ENCODE results near the gene IRX2. TPM values are rescaled to one million over a fixed set of nuclear protein-coding genes. Genes with fewer than 3 reads are reported as not detected.

The IRX2 gene
- total RNA-seq, 3 donors from 2014 or later: 0.13 to 0.14 TPM; not detected in 1

GRCh38 chr5:2703615-2704014, 47.9 kb downstream of the IRX2 start:
- DNase-seq (no peak), ATAC-seq (no peak)
- H3K9me3 Mint-ChIP-seq: no peaks in the 10 kb centered on the region
- H3K4me1 Mint-ChIP-seq (ENCODE audit: low read depth): no peaks in the 10 kb centered on the region
- no peaks in the 10 kb centered on the region for H3K36me3 Mint-ChIP-seq (ENCODE audit: insufficient read depth)
- H3K4me3 Mint-ChIP-seq: no peak overlapping the region
- no peaks in the 10 kb centered on the region for H3K27me3 Mint-ChIP-seq (ENCODE audit: low read depth)

DNA sequence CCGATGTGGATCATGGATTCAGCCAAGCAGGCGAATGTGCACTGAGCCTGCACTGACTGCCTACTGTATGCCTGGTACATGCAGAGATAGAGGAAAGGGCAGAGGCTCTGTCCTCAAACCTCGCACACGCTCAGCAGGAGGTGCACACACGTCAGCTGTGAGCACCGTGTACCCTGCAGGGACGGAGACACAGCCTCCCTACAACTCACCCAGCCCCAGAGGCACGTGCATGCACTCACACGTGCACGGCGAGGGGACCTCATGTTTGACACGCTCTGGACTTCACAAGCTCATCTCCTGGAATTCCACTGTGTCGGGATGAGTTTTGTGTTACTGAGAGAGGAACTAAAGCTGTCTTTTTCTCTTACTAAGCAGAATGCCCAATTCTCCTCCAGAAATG, 48.4 kb downstream of the IRX2 start:
- no peaks in the 10 kb centered on the region for H3K36me3 Mint-ChIP-seq (ENCODE audit: insufficient read depth)
- no peak for DNase-seq
- H3K4me3 Mint-ChIP-seq: no peak overlapping the region
- no peak for ATAC-seq
- H3K27me3 Mint-ChIP-seq (ENCODE audit: low read depth): no peaks in the 10 kb centered on the region
- H3K4me1 Mint-ChIP-seq (ENCODE audit: low read depth): no peaks in the 10 kb centered on the region
- no peaks in the 10 kb centered on the region for H3K9me3 Mint-ChIP-seq

- Mint-ChIP-seq H3K4me3 (no peak overlapping the region), H3K36me3 (ENCODE audit: insufficient read depth) (no peaks in the 10 kb centered on the region), H3K4me1 (ENCODE audit: low read depth) (no peaks in the 10 kb centered on the region), H3K27me3 (ENCODE audit: low read depth) (no peaks in the 10 kb centered on the region), H3K9me3 (no peaks in the 10 kb centered on the region)
- ATAC-seq: no peak
- no peak for DNase-seq
Measured at GRCh38 chr5:2702096-2702879, 49.2 kb downstream of the IRX2 start.

- DNase-seq: no peak
- ATAC-seq: no peak
- Mint-ChIP-seq H3K36me3 (ENCODE audit: insufficient read depth) (no peaks in the 10 kb centered on the region), H3K27me3 (ENCODE audit: low read depth) (no peaks in the 10 kb centered on the region), H3K9me3 (no peaks in the 10 kb centered on the region), H3K4me1 (ENCODE audit: low read depth) (no peaks in the 10 kb centered on the region), H3K4me3 (no peak overlapping the region)
Measured at GRCh38 chr5:2701592-2701991, 49.9 kb downstream of the IRX2 start.

GRCh38 chr5:2700876-2701275, 50.6 kb downstream of the IRX2 start:
- Mint-ChIP-seq H3K27me3 (ENCODE audit: low read depth) (no peaks in the 10 kb centered on the region), H3K36me3 (ENCODE audit: insufficient read depth) (no peaks in the 10 kb centered on the region), H3K4me3 (no peak overlapping the region), H3K9me3 (no peaks in the 10 kb centered on the region), H3K4me1 (ENCODE audit: low read depth) (no peaks in the 10 kb centered on the region)
- ATAC-seq: no peak
- DNase-seq: no peak

DNA sequence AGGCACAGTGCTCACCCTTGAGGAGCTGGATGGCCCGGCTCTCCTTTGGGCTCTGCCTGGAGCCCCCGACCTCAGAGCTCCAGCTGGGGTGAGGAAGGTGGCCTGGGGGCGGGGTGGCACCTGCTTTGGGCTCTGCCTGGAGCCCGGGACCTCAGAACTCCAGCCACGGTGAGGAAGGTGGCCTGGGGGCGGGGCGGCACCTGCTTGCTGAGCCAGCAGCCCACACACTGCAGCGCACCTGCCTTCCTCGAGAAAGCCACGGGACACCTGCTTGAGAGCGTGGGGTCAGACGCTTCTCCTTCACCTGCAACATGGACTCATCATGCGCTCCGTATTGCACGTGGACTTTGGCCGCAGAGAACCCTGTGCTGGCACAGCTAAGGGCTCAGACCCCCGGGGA, 51.8 kb downstream of the IRX2 start:
- Mint-ChIP-seq H3K27me3 (ENCODE audit: low read depth) (no peaks in the 10 kb centered on the region), H3K9me3 (no peaks in the 10 kb centered on the region), H3K4me1 (ENCODE audit: low read depth) (no peaks in the 10 kb centered on the region), H3K4me3 (no peak overlapping the region), H3K36me3 (ENCODE audit: insufficient read depth) (no peaks in the 10 kb centered on the region)
- peak in 1 of 2 donors; percentile 27 for ATAC-seq
- DNase-seq: no peak

DNA sequence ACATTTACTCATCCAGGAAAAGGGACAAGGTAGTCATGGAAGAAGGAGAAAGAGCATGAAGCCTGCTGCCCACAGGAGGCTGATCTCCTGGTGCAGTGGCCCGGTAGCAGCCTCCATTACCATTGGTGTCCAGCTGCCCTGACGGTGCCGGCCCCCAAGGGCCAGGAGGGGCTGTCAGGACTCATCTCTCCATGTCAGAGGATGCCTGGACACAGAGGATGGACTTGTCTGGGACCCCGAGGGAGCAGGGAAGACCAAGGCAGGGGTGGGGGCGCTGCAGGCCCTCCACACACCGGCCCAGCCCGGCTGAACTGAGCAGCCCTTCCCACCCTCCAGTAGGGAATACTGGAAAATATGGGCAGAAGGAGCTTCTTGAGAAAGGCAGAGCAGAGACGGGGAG, 52.2 kb downstream of the IRX2 start:
- Mint-ChIP-seq H3K4me1 (ENCODE audit: low read depth) (no peaks in the 10 kb centered on the region), H3K36me3 (ENCODE audit: insufficient read depth) (no peaks in the 10 kb centered on the region), H3K4me3 (no peak overlapping the region), H3K27me3 (ENCODE audit: low read depth) (no peaks in the 10 kb centered on the region), H3K9me3 (no peaks in the 10 kb centered on the region)
- DNase-seq (no peak), ATAC-seq (no peak)

GRCh38 chr5:2698581-2698980, 52.9 kb downstream of the IRX2 start:
- Mint-ChIP-seq H3K4me1 (ENCODE audit: low read depth) (no peaks in the 10 kb centered on the region), H3K4me3 (no peak overlapping the region), H3K9me3 (no peaks in the 10 kb centered on the region), H3K27me3 (ENCODE audit: low read depth) (no peaks in the 10 kb centered on the region), H3K36me3 (ENCODE audit: insufficient read depth) (no peaks in the 10 kb centered on the region)
- ATAC-seq (no peak), DNase-seq (no peak)

DNA sequence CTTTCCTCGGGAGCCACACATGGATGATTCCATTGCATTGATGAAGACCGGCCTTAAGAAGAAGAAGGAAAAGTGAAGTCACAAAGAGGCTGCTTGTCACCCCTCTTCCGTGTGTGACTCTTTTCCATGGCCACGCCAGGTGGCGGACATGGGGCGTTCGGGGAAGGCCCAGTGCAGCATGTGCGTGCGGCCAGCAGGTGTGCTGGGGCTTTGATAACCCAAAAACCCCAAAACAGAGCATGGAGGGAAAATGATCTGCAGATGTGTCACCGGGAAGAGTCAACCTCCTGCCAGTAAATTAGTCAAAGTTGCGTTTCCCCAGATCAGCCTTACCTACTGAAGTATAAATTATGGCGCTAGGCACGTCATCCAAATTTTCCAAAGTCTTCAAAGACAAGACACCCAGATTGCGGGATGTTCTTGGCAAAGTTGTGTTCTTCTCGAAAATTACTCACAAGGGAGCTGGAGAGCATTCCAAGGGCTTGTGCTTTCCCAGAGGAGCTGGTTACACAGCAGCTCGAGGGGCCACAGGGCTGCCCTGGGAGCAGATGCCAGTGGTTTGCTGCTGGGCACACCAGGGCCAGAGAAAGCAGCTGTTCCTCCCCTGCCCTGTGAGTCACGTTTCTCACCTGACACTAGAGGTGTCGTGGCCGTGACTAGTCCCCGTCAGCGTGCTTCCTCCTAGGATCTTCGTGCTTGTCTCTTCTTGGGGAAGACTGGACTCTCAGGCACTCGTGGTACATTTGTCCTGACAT, 53.9 kb downstream of the IRX2 start:
- ATAC-seq (no peak), DNase-seq (no peak)
- H3K4me1 Mint-ChIP-seq (ENCODE audit: low read depth): no peaks in the 10 kb centered on the region
- H3K4me3 Mint-ChIP-seq: no peak overlapping the region
- H3K9me3 Mint-ChIP-seq: peaks cover 4% of the 10 kb centered on the region
- no peaks in the 10 kb centered on the region for H3K36me3 Mint-ChIP-seq (ENCODE audit: insufficient read depth)
- no peaks in the 10 kb centered on the region for H3K27me3 Mint-ChIP-seq (ENCODE audit: low read depth)

DNA sequence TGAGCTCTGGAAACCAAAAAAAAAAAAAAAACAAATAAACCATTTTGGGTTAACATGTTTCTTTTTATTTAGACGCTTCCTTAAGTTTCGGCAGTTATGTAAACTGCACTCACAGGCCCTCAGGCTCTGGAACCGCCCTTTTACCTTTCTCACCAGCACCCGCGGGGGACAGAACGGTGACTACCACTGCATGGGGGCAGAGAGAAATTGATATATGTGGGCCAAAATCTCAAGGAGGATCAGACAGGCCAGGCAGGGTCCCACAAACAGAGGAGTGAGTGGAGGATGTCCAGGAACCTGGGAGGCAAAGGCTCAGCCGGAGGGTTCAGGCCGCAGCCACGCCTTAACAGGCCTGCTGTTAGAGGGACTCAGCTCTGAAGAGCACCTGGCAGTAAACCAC, 54.4 kb downstream of the IRX2 start:
- H3K36me3 Mint-ChIP-seq (ENCODE audit: insufficient read depth): no peaks in the 10 kb centered on the region
- H3K4me3 Mint-ChIP-seq: no peak overlapping the region
- H3K4me1 Mint-ChIP-seq (ENCODE audit: low read depth): no peaks in the 10 kb centered on the region
- no peak for DNase-seq
- H3K27me3 Mint-ChIP-seq (ENCODE audit: low read depth): no peaks in the 10 kb centered on the region
- peaks cover 4% of the 10 kb centered on the region for H3K9me3 Mint-ChIP-seq
- no peak for ATAC-seq
